DND-41 (cell line): ENCODE data around the gene DNAJC3.

Experiments used
- EZH2 ChIP-seq: IDR thresholded peaks from 3 replicates; pipeline ENCODE4 v1.6.1; 2012; ENCODE audit warnings: borderline replicate concordance, low read depth, mild to moderate bottlenecking, moderate library complexity, low read length, inconsistent platforms; ENCODE audit not compliant: severe bottlenecking
- TF ChIP-seq, protein P1 (sequence below): IDR thresholded peaks from 2 replicates; pipeline ENCODE4 v1.5.1; 2012; ENCODE audit warnings: borderline replicate concordance, low read length, moderate library complexity, mild to moderate bottlenecking; ENCODE audit not compliant: poor library complexity, severe bottlenecking; ENCODE audit errors: extremely low read depth

DNA sequence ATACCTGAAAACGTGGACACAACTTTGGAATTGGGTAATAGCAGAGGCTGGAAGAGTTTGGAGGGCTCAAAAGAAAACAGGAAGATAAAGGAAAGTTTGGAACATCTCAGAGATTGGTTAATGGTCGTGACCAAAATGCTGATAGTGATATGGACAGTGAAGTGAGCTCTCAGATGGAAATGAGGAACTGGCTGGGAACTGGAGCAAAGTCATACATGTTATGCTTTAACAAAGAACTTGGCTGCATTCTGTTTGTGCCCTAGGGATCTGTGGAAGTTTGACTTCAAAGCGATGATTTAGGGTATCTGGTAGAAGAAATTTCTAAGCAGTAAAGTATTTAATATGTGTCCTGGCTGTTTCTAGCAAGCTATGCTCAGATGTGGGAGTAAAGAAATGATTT, 136.2 kb downstream of the DNAJC3 start:
- TF ChIP-seq, protein P1, sequence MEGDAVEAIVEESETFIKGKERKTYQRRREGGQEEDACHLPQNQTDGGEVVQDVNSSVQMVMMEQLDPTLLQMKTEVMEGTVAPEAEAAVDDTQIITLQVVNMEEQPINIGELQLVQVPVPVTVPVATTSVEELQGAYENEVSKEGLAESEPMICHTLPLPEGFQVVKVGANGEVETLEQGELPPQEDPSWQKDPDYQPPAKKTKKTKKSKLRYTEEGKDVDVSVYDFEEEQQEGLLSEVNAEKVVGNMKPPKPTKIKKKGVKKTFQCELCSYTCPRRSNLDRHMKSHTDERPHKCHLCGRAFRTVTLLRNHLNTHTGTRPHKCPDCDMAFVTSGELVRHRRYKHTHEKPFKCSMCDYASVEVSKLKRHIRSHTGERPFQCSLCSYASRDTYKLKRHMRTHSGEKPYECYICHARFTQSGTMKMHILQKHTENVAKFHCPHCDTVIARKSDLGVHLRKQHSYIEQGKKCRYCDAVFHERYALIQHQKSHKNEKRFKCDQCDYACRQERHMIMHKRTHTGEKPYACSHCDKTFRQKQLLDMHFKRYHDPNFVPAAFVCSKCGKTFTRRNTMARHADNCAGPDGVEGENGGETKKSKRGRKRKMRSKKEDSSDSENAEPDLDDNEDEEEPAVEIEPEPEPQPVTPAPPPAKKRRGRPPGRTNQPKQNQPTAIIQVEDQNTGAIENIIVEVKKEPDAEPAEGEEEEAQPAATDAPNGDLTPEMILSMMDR, result no peak
- TF ChIP-seq EZH2, result no peak
